ENCODE measurements around the gene ZNF124.
"Not testable (repeated sequence)": the region's sequence is repeated elsewhere in the genome, so short reads cannot be mapped to it uniquely, and the experiment has no call there.

The ZNF124 gene

GRCh38 chr1:247171875-247172563, at the start of gene ZNF124:
Gene ZNF124, minus strand, starts transcription at chr1:247172020. Its CDS starts 143 bp downstream, at chr1:247171877.
- not testable (repeated sequence) for DNase-seq (ENCODE audit: low read depth in 2 of 2)

DNA sequence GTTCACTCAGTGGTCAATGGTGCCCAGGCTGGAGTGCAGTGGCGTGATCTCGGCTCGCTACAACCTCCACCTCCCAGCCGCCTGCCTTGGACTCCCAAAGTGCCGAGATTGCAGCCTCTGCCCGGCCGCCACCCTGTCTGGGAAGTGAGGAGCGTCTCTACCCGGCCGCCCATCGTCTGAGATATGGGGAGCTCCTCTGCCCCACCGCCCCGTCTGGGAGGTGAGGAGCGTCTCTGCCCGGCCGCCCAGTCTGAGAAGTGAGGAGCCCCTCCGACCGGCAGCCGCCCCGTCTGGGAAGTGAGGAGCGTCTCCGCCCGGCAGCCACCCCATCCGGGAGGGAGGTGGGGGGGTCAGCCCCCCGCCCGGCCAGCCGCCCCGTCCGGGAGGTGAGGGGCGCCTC, 48.5 kb upstream of the ZNF124 start:
- not testable (repeated sequence) for DNase-seq (ENCODE audit: low read depth in 2 of 2)

DNA sequence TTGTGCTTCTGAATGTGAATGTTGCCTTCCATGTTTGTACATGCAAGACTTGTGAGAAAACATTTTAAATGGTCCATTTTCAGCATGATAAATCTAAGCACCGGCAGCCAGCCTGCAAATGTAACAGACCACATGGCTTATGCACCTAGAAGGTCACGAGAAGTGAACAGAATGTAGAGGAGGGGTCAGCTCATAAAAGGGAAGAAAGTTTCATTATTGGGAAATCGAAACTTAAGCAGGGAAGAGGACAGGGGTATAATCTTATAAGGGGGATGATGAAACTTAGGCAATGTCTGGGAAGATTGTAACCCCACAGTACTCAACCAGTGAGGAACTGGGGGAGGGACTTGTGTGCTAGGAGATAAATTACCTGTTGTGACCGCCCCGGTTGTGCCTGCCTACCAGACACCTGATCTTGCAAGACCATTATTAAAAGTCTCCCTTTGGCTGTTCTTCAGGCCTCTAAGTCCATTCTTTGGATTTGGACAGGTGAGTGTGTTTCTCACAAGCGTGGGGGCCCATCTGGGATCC, 46.4 kb upstream of the ZNF124 start:
- no peak for DNase-seq (ENCODE audit: low read depth in 2 of 2)

DNA sequence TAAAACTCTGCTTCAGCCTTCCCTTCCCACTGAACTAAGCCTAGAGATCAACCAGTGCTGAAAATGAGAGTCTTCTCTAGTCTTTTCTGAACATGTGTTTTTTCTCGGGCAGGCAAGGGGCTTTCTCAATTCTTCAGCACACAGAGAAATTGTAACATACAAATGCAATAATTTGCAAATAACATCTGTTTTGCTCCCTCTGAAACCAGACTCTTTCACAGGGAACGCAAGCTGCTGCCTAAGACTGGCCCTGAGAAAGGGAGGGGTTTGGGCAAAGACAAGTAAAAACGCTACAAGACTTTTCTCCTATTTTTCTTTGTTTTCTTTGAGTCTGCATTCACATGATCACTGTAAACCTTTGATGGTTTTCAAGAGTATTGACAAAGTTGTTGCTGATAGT, 44.4 kb upstream of the ZNF124 start:
- no peak for DNase-seq (ENCODE audit: low read depth in 2 of 2)

GRCh38 chr1:247212627-247213617, 41.1 kb upstream of the ZNF124 start:
- DNase-seq (ENCODE audit: low read depth in 2 of 2), result no peak

GRCh38 chr1:247212012-247212411, 40.2 kb upstream of the ZNF124 start:
- DNase-seq (ENCODE audit: low read depth in 2 of 2), result no peak

DNA sequence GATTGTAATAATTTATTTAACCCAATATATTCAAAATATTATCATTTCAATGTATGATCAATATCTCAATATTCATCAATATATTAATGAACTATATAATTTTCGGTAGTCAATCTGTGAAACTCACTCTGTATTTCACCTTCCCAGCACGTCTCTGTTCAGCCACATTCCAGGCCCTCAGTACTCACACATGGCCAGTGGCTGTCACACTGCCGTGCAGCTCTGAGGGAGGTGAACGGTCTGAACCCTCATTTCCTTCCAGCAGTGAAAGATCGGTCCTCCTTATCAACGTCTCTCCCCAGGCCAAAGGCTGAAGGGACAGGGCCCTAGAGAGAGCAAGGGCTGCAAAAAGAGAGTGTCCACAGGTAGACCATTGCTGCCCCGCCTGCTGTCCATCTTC, 39.5 kb upstream of the ZNF124 start:
- DNase-seq (ENCODE audit: low read depth in 2 of 2), result no peak

DNA sequence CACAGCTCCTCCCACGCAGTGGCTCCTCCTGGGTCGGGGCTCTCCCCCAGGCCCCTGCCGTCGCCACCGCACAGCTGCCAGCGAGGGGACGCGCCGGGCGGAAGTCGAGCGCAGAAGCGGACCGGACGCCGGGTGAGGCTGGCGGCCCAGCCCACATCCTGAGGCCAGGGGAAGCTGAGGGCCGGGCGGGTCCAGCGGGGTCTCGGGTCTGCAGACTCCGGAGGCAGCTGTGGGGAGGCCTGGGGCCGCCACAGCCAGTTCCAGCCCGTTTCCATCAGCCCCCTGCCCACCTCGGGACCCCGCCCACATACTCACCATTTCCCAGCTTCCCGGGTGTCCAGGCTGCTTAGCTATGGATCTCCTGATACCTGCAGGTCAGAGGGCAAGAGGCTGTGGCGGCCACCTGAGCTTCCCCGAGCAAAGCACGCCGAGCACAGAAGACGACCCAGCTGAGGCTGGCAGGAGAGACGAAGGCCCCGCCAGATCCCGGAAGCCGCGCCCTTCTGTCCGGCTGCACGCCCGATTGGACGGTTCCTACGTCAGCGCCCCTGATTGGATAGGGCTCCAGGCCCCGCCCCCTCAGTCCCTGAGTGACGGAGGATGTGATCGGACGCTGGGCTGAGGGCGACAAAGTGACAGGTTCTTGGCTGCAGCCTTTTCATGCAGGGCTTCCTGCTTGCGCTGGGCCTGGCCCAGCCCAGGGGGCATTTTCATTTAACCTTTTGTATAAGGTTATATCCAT, 38.7 kb upstream of the ZNF124 start:
- DNase-seq (ENCODE audit: low read depth in 2 of 2), result peak; percentile 86 to 91

DNA sequence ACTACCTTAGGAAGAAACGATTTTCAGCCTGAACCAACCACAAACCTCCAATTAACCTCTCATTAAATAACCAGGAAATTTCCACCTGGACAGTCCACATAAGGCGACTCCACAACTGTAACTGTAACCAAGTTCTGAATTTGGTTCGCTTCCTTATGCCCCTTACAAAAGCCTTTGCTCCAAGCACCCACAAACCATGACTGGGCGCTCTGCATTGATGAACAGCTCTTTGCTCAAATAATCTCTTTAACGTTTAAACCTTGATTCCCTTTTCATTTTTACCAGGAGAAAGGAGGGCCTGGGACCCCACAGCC, 38.2 kb upstream of the ZNF124 start:
- DNase-seq (ENCODE audit: low read depth in 2 of 2), result no peak

DNA sequence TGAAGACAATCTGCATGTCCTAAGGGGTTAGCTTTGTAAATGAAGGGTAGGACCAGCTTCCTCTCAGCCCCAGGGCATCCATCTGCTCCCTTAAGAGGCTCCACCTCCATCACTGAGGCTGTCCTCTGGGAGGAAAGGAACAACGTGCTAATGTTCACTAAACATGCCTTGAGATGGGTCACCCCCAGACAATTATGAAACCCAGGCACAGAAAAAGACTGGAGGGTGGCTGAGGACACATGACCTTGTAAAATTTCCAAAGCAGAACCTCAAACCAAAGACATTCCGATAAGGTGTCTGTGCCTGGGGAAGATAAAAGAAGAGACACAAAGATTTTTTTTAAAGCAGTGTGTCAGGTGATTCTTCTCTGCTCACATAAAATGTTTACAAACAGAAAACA, 37.6 kb upstream of the ZNF124 start:
- DNase-seq (ENCODE audit: low read depth in 2 of 2), result no peak

- no peak for DNase-seq (ENCODE audit: low read depth in 2 of 2)
These were observed 32.4 kb upstream of the ZNF124 start for GRCh38 chr1:247204177-247204647.

DNA sequence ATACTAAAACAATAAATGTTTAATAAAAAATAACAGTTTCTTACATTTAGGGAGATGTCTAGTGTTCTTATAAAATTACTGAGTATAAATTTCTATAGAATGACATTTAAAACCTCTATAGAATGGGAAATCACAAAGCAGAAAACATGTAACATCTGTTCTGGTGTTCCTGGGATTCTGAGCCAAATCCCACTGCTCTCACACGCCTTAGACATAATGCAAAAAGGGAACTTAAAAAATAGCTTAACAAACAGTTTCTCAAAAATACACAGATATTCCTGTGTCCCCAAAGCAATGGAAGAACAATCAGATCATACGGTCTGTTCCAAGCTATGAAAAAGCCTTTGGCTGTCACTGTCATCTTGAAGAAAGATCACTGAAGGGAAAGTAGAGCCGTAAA, 27.0 kb upstream of the ZNF124 start:
- DNase-seq (ENCODE audit: low read depth in 2 of 2), result no peak

DNA sequence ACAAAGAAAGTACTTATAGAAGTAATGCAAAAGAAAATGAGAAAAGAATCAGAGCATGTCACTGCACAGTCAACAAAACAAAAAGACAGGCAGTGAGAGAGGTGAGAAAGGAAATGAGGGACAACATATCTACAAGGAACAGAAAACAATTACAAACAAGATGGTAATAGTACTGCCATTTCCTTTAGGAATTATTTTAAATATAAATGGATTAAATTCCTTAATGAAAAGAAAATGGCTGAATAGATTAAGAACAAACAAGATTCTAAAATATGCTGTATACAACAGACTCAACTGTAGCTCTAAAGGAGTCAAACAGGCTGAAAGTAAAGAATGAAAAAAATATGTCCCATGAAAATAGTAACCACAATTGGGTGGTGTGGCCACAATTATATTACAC, 22.1 kb upstream of the ZNF124 start:
- DNase-seq (ENCODE audit: low read depth in 2 of 2), result no peak

DNA sequence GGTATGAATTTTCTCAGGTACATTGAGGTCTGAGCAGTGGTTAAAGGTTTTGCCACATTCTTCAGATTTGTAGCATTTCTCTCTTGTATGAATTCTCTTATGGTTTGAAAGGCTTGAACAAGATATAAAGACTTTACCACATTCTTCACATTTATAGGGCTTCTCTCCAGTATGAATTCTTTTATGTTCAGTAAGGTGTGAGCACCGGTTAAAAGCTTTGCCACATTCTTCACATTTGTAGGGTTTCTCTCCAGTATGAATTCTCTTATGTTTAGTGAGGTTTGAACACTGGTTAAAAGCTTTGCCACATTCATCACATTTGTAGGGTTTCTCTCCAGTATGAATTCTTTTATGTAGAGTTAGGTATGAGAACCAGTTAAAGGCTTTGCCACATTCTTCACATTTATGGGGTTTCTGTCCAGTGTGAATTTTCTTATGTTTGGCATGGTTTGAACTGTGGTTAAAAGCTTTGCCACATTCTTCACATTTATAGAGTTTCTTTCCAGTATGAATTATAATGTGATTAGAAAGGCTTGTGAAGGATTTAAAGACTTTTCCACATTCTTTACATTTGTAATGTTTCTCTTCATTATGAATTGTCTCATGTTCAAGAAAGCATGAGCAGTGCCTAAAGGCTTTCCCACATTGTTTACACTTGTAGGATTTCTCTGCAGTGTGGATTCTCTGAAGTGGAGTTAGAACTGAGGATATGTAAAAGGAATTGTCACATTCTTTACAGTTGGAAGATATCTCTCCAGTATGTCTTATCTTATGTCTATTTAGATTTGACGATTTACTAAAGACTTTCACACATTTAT, 18.4 kb upstream of the ZNF124 start:
- no peak for DNase-seq (ENCODE audit: low read depth in 2 of 2)

GRCh38 chr1:247185667-247186066, 13.8 kb upstream of the ZNF124 start:
- no peak for DNase-seq (ENCODE audit: low read depth in 2 of 2)

- no peak for DNase-seq (ENCODE audit: low read depth in 2 of 2)
These were observed 12.4 kb upstream of the ZNF124 start for GRCh38 chr1:247184254-247184653.

GRCh38 chr1:247182994-247183393, 11.2 kb upstream of the ZNF124 start:
- DNase-seq (ENCODE audit: low read depth in 2 of 2), result no peak

- no peak for DNase-seq (ENCODE audit: low read depth in 2 of 2)
These were observed 8.8 kb upstream of the ZNF124 start for GRCh38 chr1:247180581-247180980.

- no peak for DNase-seq (ENCODE audit: low read depth in 2 of 2)
These were observed 5.9 kb upstream of the ZNF124 start for GRCh38 chr1:247177755-247178154.

DNA sequence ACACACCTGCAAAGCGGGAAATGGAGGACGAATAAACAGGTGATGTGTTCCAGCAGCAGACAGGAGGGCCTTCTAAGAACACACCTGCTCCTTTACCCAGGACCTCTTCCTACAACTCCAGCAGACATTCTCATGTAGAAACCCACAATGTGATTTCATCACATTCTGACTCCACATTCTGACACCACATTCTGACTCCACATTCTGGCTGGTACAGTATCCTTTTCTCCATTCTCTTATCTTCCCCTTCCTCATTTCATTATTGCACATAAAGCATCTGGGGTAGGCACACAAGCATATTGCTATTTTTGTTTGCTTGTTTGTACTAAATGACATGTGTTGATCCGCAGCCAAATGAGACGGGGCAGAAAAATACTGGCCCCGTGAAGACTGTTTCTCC, 3.6 kb upstream of the ZNF124 start:
- no peak for DNase-seq (ENCODE audit: low read depth in 2 of 2)

GRCh38 chr1:247173431-247173830, 1.6 kb upstream of the ZNF124 start:
- no peak for DNase-seq (ENCODE audit: low read depth in 2 of 2)

Data from stimulated activated CD8-positive, alpha-beta memory T cell treated with anti-CD3 and anti-CD28 coated beads, Interleukin-2, amount 100 ng/mL, for 1 hour (primary cell).